ENCODE data around the gene ATG4B. TPM values are rescaled to one million over a fixed set of nuclear protein-coding genes. Genes with fewer than 3 reads are reported as not detected.

ATG4B gene
- total RNA-seq, 3 donors from 2014 or later = 87.9 to 154 (median 94.6) TPM

- TF ChIP-seq, protein P1, sequence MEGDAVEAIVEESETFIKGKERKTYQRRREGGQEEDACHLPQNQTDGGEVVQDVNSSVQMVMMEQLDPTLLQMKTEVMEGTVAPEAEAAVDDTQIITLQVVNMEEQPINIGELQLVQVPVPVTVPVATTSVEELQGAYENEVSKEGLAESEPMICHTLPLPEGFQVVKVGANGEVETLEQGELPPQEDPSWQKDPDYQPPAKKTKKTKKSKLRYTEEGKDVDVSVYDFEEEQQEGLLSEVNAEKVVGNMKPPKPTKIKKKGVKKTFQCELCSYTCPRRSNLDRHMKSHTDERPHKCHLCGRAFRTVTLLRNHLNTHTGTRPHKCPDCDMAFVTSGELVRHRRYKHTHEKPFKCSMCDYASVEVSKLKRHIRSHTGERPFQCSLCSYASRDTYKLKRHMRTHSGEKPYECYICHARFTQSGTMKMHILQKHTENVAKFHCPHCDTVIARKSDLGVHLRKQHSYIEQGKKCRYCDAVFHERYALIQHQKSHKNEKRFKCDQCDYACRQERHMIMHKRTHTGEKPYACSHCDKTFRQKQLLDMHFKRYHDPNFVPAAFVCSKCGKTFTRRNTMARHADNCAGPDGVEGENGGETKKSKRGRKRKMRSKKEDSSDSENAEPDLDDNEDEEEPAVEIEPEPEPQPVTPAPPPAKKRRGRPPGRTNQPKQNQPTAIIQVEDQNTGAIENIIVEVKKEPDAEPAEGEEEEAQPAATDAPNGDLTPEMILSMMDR (IDR thresholded peaks at IDR 0.05) = no peak
- peaks cover 15% of the 10 kb centered on the region for H3K4me1 ChIP-seq (ENCODE audit: low read depth)
- ATAC-seq (no peak), DNase-seq (no peak)
- peaks cover 9% of the 10 kb centered on the region for H3K36me3 ChIP-seq (ENCODE audit: low read depth)
- no peak overlapping the region for H3K4me3 ChIP-seq
- no peaks in the 10 kb centered on the region for H3K9me3 ChIP-seq
- intact Hi-C loops (cut with DNase I, micrococcal nuclease) = no loop called here
Measured at GRCh38 chr2:241633561-241633960, 3.9 kb upstream of the ATG4B start.

- Histone ChIP-seq H3K36me3 (ENCODE audit: low read depth) (peaks cover 9% of the 10 kb centered on the region), H3K4me1 (ENCODE audit: low read depth) (peaks cover 25% of the 10 kb centered on the region), H3K4me3 (peak overlapping the region; percentile 94), H3K9me3 (no peaks in the 10 kb centered on the region)
- DNase-seq = no peak
- intact Hi-C loops (cut with DNase I, micrococcal nuclease) = no loop called here
- TF ChIP-seq, protein P1 (IDR thresholded peaks at IDR 0.05) = no peak
- no peak for ATAC-seq
Measured at GRCh38 chr2:241635756-241636155, 1.7 kb upstream of the ATG4B start.

GRCh38 chr2:241636182-241637017 lies 1.1 kb upstream of the ATG4B start:
- intact Hi-C loops (cut with DNase I, micrococcal nuclease) = no loop called here
- Histone ChIP-seq H3K4me3 (peak overlapping the region; percentile 94), H3K4me1 (ENCODE audit: low read depth) (peaks cover 30% of the 10 kb centered on the region), H3K9me3 (no peaks in the 10 kb centered on the region), H3K36me3 (ENCODE audit: low read depth) (peaks cover 9% of the 10 kb centered on the region)
- ATAC-seq (peak; percentile 47), DNase-seq (peak; percentile 62 to 70 (median 69))
- TF ChIP-seq, protein P1 (IDR thresholded peaks at IDR 0.05) = no peak

- ATAC-seq (peak; percentile 30), DNase-seq (peak in 1 of 3 donors; percentile 66)
- TF ChIP-seq, protein P1 (IDR thresholded peaks at IDR 0.05) = no peak
- Histone ChIP-seq H3K4me1 (ENCODE audit: low read depth) (peaks cover 36% of the 10 kb centered on the region), H3K36me3 (ENCODE audit: low read depth) (peaks cover 5% of the 10 kb centered on the region), H3K9me3 (no peaks in the 10 kb centered on the region), H3K4me3 (peak overlapping the region; percentile 94)
- intact Hi-C loops (cut with DNase I, micrococcal nuclease) = no loop called here
Measured at GRCh38 chr2:241637795-241638660, 535 bp downstream of the ATG4B start.

GRCh38 chr2:241638940-241639339 lies 1.4 kb downstream of the ATG4B start:
- Histone ChIP-seq H3K4me3 (no peak overlapping the region), H3K9me3 (no peaks in the 10 kb centered on the region), H3K4me1 (ENCODE audit: low read depth) (peaks cover 36% of the 10 kb centered on the region), H3K36me3 (ENCODE audit: low read depth) (no peaks in the 10 kb centered on the region)
- DNase-seq = no peak
- no peak for ATAC-seq
- TF ChIP-seq, protein P1 (IDR thresholded peaks at IDR 0.05) = no peak
- intact Hi-C loops (cut with DNase I, micrococcal nuclease) = no loop called here
